Mesodermal cell (in vitro differentiated cells): ENCODE results near the gene FOXN1.

Experiments
- H3K27ac ChIP-seq: 2 replicates; pipeline ENCODE4 v1.7.0; 2013; ENCODE audit warnings: mild to moderate bottlenecking, low read depth, low read length, moderate library complexity; ENCODE audit not compliant: severe bottlenecking
- H3K36me3 ChIP-seq: 2 replicates; pipeline ENCODE4 v1.7.1; 2013; ENCODE audit warnings: mild to moderate bottlenecking, low read length, moderate library complexity; ENCODE audit not compliant: control insufficient read depth, insufficient read depth
- H3K4me1 ChIP-seq: one replicate; pipeline ENCODE4 v1.7.1; 2013; ENCODE audit warnings: mild to moderate bottlenecking, low read length; ENCODE audit not compliant: insufficient read depth, control insufficient read depth, poor library complexity, severe bottlenecking
- H3K4me3 ChIP-seq: 2 replicates; pipeline ENCODE4 v1.7.0; 2013; ENCODE audit warnings: low read length, control low read depth, mild to moderate bottlenecking; ENCODE audit not compliant: insufficient read depth, poor library complexity, severe bottlenecking; ENCODE audit errors: extremely low read depth
- H3K9me3 ChIP-seq: 2 replicates; pipeline ENCODE4 v1.7.1; 2013; ENCODE audit warnings: mild to moderate bottlenecking, low read length, moderate library complexity; ENCODE audit not compliant: control insufficient read depth
- WGBS, 2 experiments: methylation state at CpG; one replicate each; pipeline ENCODE4 v1.1.5; 2013; ENCODE audit warnings: missing lambda C conversion rate in 2 of 2; ENCODE audit not compliant: insufficient coverage in 2 of 2; 5-methylcytosine and 5-hydroxymethylcytosine counted together

Gene FOXN1

DNA sequence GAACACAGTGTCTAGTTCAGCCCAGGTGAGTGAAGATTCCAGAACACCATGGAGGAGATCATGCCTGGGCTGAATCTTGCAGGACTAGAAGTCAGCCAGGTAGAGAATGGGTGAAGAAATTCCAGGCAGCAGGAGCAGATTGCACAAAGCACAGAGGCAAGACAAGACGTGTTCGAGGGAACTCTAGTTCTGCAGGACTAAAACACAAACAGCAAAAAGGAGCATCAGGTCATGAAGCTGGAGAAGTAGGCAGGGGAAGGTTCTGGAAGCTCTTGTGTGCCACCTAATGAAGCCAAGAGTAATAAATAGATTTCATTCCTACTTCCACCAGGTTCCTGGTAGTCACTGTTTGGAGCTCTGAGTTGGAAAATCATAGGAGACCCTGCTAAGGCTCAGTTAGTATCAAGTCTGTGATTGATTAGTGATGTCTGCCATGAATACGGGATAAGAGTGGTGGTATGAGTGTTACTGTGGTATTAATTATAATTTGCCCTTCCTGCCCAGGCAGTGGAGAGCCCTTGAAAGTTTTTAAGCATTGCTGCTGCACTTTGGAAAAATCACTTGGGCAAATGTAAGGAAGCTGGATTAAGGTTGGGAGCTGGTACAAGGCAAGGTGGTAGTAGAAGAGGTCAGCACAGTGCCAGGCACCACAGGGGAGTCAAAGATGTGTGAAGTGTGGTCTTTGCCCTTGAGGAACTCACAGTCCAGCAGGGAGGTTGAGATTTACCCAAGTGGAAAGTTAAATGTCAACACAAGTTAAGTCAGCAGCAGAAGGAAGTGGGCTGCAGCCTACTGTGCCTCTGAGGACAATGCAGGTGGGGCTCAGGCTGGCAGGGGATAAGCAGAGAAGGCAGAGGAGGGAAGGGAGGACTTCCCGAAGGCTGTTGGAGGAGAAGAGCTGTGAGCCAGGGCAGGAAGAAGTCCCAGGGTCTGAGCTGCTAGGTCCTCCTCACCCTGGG lies 13.5 kb upstream of the FOXN1 start:
- H3K9me3 ChIP-seq, result no peaks in the 10 kb centered on the region
- H3K36me3 ChIP-seq, result no peaks in the 10 kb centered on the region
- H3K4me1 ChIP-seq, result no peaks in the 10 kb centered on the region
- H3K4me3 ChIP-seq, result no peak overlapping the region
- 85 to 89% methylated on average over 4 of the region's 4 CpGs for WGBS, 2 experiments
- no peak overlapping the region for H3K27ac ChIP-seq

DNA sequence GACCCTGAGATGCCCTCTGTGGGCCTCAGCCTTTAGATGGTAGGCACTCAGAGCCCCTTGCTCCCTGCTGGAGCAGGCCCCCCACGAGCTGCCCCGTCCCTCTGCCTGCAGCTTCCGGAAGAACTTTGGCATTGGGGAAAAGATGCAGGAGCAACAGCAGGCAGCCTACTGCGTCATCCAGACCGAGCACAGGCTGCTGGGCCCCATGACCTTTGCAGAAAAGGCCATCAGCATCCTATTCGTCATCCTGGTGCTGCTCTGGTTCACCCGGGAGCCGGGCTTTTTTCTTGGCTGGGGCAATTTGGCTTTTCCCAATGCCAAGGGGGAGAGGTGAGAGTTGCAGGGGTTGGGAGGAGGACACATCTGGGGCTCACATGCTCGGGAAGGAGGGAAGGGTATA lies 12.7 kb upstream of the FOXN1 start:
- Histone ChIP-seq H3K9me3 (no peaks in the 10 kb centered on the region), H3K4me1 (no peaks in the 10 kb centered on the region), H3K36me3 (no peaks in the 10 kb centered on the region), H3K4me3 (no peak overlapping the region), H3K27ac (no peak overlapping the region)
- WGBS, 2 experiments, result 72 to 89% methylated on average over 6 to 8 of the region's 9 CpGs

- Histone ChIP-seq H3K4me3 (no peak overlapping the region), H3K4me1 (no peaks in the 10 kb centered on the region), H3K27ac (no peak overlapping the region), H3K36me3 (no peaks in the 10 kb centered on the region), H3K9me3 (no peaks in the 10 kb centered on the region)
- 62 to 69% methylated on average over 9 to 10 of the region's 15 CpGs for WGBS, 2 experiments
Observed at GRCh38 chr17:28494445-28495188, 11.5 kb upstream of the FOXN1 start.

DNA sequence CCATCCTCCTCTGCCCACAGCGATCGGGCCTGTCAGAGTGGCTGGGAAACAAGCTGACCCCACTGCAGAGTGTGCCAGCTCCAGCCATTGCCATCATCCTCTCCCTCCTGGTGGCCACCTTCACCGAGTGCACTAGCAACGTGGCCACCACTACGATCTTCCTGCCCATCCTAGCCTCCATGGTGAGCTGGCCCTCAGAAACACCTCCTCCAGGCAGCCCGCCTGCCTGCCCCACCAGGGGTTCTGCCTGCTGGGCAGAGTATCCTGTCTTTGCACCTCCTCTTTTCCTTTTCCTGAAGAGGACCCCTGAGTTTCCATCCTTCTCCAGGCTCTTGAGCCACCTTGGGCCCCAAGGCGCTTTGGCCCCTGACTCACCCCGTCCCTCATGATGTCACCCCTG lies 10.5 kb upstream of the FOXN1 start:
- H3K9me3 ChIP-seq, result no peaks in the 10 kb centered on the region
- WGBS, 2 experiments, result 83 to 93% methylated on average over 8 of the region's 8 CpGs
- no peaks in the 10 kb centered on the region for H3K36me3 ChIP-seq
- no peak overlapping the region for H3K4me3 ChIP-seq
- no peak overlapping the region for H3K27ac ChIP-seq
- H3K4me1 ChIP-seq, result no peaks in the 10 kb centered on the region

- H3K27ac ChIP-seq, result no peak overlapping the region
- H3K4me3 ChIP-seq, result no peak overlapping the region
- WGBS, 2 experiments, result 44 to 70% methylated on average over 4 to 7 of the region's 9 CpGs
- no peaks in the 10 kb centered on the region for H3K4me1 ChIP-seq
- H3K9me3 ChIP-seq, result no peaks in the 10 kb centered on the region
- no peaks in the 10 kb centered on the region for H3K36me3 ChIP-seq
Observed at GRCh38 chr17:28497931-28498330, 8.2 kb upstream of the FOXN1 start.

DNA sequence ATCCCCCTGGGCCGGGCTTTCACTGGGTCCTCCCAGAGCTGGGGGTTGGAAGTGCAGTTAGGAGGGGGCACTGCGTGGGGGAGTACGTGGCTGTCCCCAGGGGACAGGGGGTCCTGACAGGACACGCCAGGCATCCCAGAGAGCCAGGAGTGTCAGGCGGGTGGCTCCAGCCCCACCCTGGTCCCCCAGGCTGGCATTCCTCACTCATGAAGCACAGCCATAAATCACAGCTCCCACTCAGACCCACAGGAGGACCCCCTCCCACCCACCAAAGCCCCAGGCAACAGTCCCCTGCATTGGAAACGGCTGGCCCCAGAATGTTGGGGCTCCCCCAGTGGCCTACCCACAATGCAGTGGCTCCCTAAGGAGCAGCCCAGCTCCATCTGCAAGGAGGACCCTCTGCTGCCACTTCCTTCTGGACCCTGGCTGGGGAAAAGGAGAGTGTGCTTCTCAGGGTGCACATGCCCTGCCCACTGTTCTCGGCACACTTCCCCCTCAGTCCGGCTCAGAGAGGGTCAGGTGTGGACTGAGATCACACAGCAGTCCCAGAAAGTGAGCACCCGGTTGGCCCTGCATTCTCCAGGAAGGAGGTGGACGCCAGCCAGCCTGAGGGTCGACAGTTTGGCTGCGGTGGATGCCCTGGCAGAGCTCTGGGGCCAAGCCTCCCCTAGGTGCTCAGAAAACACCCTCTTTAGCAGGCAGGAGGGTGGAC lies 7.3 kb upstream of the FOXN1 start:
- H3K36me3 ChIP-seq, result no peaks in the 10 kb centered on the region
- no peaks in the 10 kb centered on the region for H3K4me1 ChIP-seq
- H3K27ac ChIP-seq, result no peak overlapping the region
- 79 to 87% methylated on average over 8 to 10 of the region's 12 CpGs for WGBS, 2 experiments
- no peaks in the 10 kb centered on the region for H3K9me3 ChIP-seq
- no peak overlapping the region for H3K4me3 ChIP-seq

DNA sequence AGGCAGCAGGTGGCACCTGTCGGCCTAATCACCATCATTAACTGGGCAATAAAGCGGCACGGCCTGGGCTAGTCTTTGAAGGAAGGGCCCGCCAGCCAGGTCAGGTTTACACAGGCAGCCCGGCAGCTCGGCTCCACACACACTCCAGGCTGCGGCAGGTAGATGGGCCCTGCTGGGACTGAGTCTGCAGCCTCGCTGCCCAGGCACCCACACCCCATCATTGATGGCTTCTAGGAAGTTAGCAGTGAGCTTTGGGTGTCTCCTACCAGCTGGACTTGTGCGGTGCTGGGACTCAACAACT lies 6.8 kb upstream of the FOXN1 start:
- H3K4me3 ChIP-seq, result no peak overlapping the region
- no peaks in the 10 kb centered on the region for H3K4me1 ChIP-seq
- no peaks in the 10 kb centered on the region for H3K9me3 ChIP-seq
- no peak overlapping the region for H3K27ac ChIP-seq
- no peaks in the 10 kb centered on the region for H3K36me3 ChIP-seq
- 88 to 96% methylated on average over 8 of the region's 9 CpGs for WGBS, 2 experiments

GRCh38 chr17:28499684-28500357 lies 6.3 kb upstream of the FOXN1 start:
- Histone ChIP-seq H3K9me3 (no peaks in the 10 kb centered on the region), H3K36me3 (no peaks in the 10 kb centered on the region), H3K4me3 (no peak overlapping the region), H3K4me1 (no peaks in the 10 kb centered on the region), H3K27ac (no peak overlapping the region)
- 83 to 88% methylated on average over 4 to 5 of the region's 9 CpGs for WGBS, 2 experiments

GRCh38 chr17:28500712-28501379 lies 5.3 kb upstream of the FOXN1 start:
- H3K9me3 ChIP-seq, result no peaks in the 10 kb centered on the region
- no peaks in the 10 kb centered on the region for H3K36me3 ChIP-seq
- no peak overlapping the region for H3K27ac ChIP-seq
- WGBS, 2 experiments, result 74 to 75% methylated on average over 11 to 13 of the region's 13 CpGs
- no peaks in the 10 kb centered on the region for H3K4me1 ChIP-seq
- no peak overlapping the region for H3K4me3 ChIP-seq
